ENCODE data around the gene CSAD.
"Not testable (repeated sequence)": the region's sequence is repeated elsewhere in the genome, so short reads cannot be mapped to it uniquely, and the experiment has no call there.

DNA sequence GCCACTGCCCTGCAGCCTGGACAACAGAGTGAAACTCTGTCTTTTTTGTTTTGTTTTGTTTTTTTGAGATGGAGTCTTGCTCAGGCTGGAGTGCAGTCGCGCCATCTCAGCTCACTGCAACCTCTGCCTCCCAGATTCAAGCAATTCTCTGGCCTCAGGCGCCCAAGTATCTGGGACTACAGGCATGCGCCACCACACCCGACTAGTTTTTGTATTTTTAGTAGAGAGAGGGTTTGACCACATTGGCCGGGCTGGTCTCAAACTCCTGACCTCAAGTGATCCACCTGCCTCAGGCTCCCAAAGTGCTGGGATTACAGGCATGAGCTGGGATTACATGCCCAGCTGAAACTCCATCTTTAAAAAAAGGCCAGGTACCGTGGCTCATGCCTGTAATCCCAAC, 21.6 kb upstream of the CSAD start:
- not testable (repeated sequence) for TF ChIP-seq EZH2phosphoT487 (IDR thresholded peaks at IDR 0.05; ENCODE audit: low read depth)
- TF ChIP-seq, protein P1, sequence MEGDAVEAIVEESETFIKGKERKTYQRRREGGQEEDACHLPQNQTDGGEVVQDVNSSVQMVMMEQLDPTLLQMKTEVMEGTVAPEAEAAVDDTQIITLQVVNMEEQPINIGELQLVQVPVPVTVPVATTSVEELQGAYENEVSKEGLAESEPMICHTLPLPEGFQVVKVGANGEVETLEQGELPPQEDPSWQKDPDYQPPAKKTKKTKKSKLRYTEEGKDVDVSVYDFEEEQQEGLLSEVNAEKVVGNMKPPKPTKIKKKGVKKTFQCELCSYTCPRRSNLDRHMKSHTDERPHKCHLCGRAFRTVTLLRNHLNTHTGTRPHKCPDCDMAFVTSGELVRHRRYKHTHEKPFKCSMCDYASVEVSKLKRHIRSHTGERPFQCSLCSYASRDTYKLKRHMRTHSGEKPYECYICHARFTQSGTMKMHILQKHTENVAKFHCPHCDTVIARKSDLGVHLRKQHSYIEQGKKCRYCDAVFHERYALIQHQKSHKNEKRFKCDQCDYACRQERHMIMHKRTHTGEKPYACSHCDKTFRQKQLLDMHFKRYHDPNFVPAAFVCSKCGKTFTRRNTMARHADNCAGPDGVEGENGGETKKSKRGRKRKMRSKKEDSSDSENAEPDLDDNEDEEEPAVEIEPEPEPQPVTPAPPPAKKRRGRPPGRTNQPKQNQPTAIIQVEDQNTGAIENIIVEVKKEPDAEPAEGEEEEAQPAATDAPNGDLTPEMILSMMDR (IDR thresholded peaks at IDR 0.05; ENCODE audit: low read depth, low read length): not testable (repeated sequence)

All from OCI-LY3 (cell line).